WTC11 (cell line): ENCODE data around the gene GALK1. TPM values are rescaled to one million over a fixed set of nuclear protein-coding genes. Genes with fewer than 3 reads are reported as not detected.

Source experiments
- ATAC-seq: fragments of 200-7000 bp; cut with Tn5 transposase; 2 replicates; pipeline ENCODE4 v1.10.0; 2021; ENCODE audit warnings: mild to moderate bottlenecking, moderate library complexity
- CTCF ChIA-PET: fragments of 300-600 bp; sonication (Branson Sonifier 250); formaldehyde crosslinking; loops from one replicate; lab custom pipeline; 2021; ENCODE audit warnings: antibody characterized with exemption; lab: Charles Lee
- POLR2A ChIA-PET: fragments of 350-600 bp; sonication (Branson Sonifier 250); formaldehyde crosslinking; loops from one replicate; lab custom pipeline; 2021; ENCODE audit warnings: antibody characterized with exemption; lab: Charles Lee
- DNase-seq: peaks from one replicate; pipeline ENCODE4 v3.0.0; 2021; ENCODE audit warnings: low spot score
- H3K27ac Mint-ChIP-seq: 2 replicates; pipeline ENCODE4 v1.8.0; 2021; ENCODE audit warnings: mixed read lengths
- H3K27me3 Mint-ChIP-seq: 2 replicates; pipeline ENCODE4 v1.8.0; 2021; ENCODE audit warnings: low read depth, mild to moderate bottlenecking, moderate library complexity, mixed read lengths
- H3K36me3 Mint-ChIP-seq: 2 replicates; pipeline ENCODE4 v1.8.0; 2021; ENCODE audit warnings: mixed read lengths
- H3K4me1 Mint-ChIP-seq: 2 replicates; pipeline ENCODE4 v1.8.0; 2022; ENCODE audit warnings: mixed read lengths
- H3K4me3 Mint-ChIP-seq: 2 replicates; pipeline ENCODE4 v1.8.0; 2021; ENCODE audit warnings: mild to moderate bottlenecking, moderate library complexity, mixed read lengths
- H3K9me3 Mint-ChIP-seq: 2 replicates; pipeline ENCODE4 v1.8.0; 2021; ENCODE audit warnings: mixed read lengths
- AR ChIP-seq: fragments of 250-450 bp; sonication (Bioruptor Pico); IDR thresholded peaks from 2 replicates; pipeline ENCODE4 v1.9.0; 2021; ENCODE audit warnings: mild to moderate bottlenecking
- E2F5 ChIP-seq: sonication (generic); formaldehyde crosslinking; IDR thresholded peaks from 2 replicates; pipeline ENCODE4 v1.8.1; 2022; ENCODE audit warnings: mild to moderate bottlenecking, moderate library complexity, missing genetic modification reagents
- FOXK1 ChIP-seq: sonication (generic); formaldehyde crosslinking; IDR thresholded peaks from 2 replicates; pipeline ENCODE4 v1.8.0; 2022; ENCODE audit warnings: mild to moderate bottlenecking, moderate library complexity, missing genetic modification reagents
- JAZF1 ChIP-seq: fragments of 250-450 bp; sonication (Bioruptor Pico); IDR thresholded peaks from 2 replicates; pipeline ENCODE4 v1.9.0; 2021; ENCODE audit warnings: moderate library complexity, mild to moderate bottlenecking, inconsistent platforms
- KAT7 ChIP-seq: sonication (generic); formaldehyde crosslinking; IDR thresholded peaks from 2 replicates; pipeline ENCODE4 v1.8.1; 2023; ENCODE audit warnings: missing genetic modification reagents, mild to moderate bottlenecking, borderline replicate concordance
- MAX ChIP-seq: sonication (generic); formaldehyde crosslinking; IDR thresholded peaks from 2 replicates; pipeline ENCODE4 v1.8.0; 2022; ENCODE audit warnings: mild to moderate bottlenecking, missing genetic modification reagents
- NFYB ChIP-seq: sonication (generic); formaldehyde crosslinking; conservative IDR thresholded peaks from 2 replicates; pipeline ENCODE4 v1.8.0; 2022; ENCODE audit warnings: low read depth, missing genetic modification reagents
- PREB ChIP-seq: sonication (generic); formaldehyde crosslinking; IDR thresholded peaks from 2 replicates; pipeline ENCODE4 v1.8.1; 2022; ENCODE audit warnings: mild to moderate bottlenecking, missing genetic modification reagents, moderate library complexity, borderline replicate concordance
- PRRX2 ChIP-seq: fragments of 250-450 bp; sonication (Bioruptor Pico); IDR thresholded peaks from 2 replicates; pipeline ENCODE4 v1.8.0; 2021; ENCODE audit warnings: mild to moderate bottlenecking
- TP53 ChIP-seq: sonication (generic); formaldehyde crosslinking; IDR thresholded peaks from 2 replicates; pipeline ENCODE4 v1.8.1; 2023; ENCODE audit warnings: mild to moderate bottlenecking, missing genetic modification reagents
- ZNF219 ChIP-seq: sonication (generic); formaldehyde crosslinking; IDR thresholded peaks from 2 replicates; pipeline ENCODE4 v1.8.0; 2023; ENCODE audit warnings: missing genetic modification reagents, mild to moderate bottlenecking, borderline replicate concordance
- ZNF232 ChIP-seq: sonication (generic); formaldehyde crosslinking; IDR thresholded peaks from 2 replicates; pipeline ENCODE4 v1.8.0; 2022; ENCODE audit warnings: mild to moderate bottlenecking, missing genetic modification reagents
- ZNF425 ChIP-seq: fragments of 250-450 bp; sonication (Bioruptor Pico); conservative IDR thresholded peaks from 2 replicates; pipeline ENCODE4 v1.9.0; 2021; ENCODE audit warnings: mild to moderate bottlenecking
- ZNF532 ChIP-seq: fragments of 250-450 bp; sonication (Bioruptor Pico); IDR thresholded peaks from 2 replicates; pipeline ENCODE4 v1.9.0; 2021; ENCODE audit warnings: mild to moderate bottlenecking, borderline replicate concordance
- ZSCAN18 ChIP-seq: fragments of 250-450 bp; sonication (Bioruptor Pico); IDR thresholded peaks from 2 replicates; pipeline ENCODE4 v2.1.2; 2022; ENCODE audit warnings: mild to moderate bottlenecking, moderate library complexity
- total RNA-seq: library from RNA; stranded (reverse); gene quantifications from 3 replicates; pipeline ENCODE4 v1.2.3, GENCODE V29; 2021

Gene GALK1
- total RNA-seq, 1 experiment from 2014 or later: 42.2 TPM

- Mint-ChIP-seq H3K4me1 (peaks cover 7% of the 10 kb centered on the region), H3K36me3 (no peaks in the 10 kb centered on the region), H3K9me3 (no peaks in the 10 kb centered on the region), H3K4me3 (peak overlapping the region; percentile 83), H3K27me3 (peaks cover 22% of the 10 kb centered on the region), H3K27ac (no peak overlapping the region)
- CTCF ChIA-PET: interaction anchor here (0.9 to 4.9 kb wide), 12 partner anchors 12 to 142 kb away, joined by 3 to 87 read pairs (median 8); partner anchors contain the start of gene SMIM5
- DNase-seq (no peak), ATAC-seq (no peak)
- POLR2A ChIA-PET: interaction anchor here (0.6 to 0.9 kb wide), 3 partner anchors 13 to 1961 kb away, joined by 3 to 4 read pairs (median 3); no protein-coding TSS in a partner anchor
- TF ChIP-seq JAZF1 (CRISPR knock-in tag) (no peak), MAX (CRISPR knock-in tag) (no peak), ZNF232 (CRISPR knock-in tag) (no peak), FOXK1 (CRISPR knock-in tag) (no peak), ZNF532 (CRISPR knock-in tag) (no peak), PRRX2 (no peak), ZSCAN18 (CRISPR knock-in tag) (no peak), ZNF425 (CRISPR knock-in tag) (no peak)
These were observed 45.3 kb downstream of the GALK1 start for GRCh38 chr17:75719732-75720131.

GRCh38 chr17:75712446-75712845, 52.5 kb downstream of the GALK1 start:
- H3K27ac Mint-ChIP-seq: no peak overlapping the region
- H3K27me3 Mint-ChIP-seq: no peaks in the 10 kb centered on the region
- peaks cover under 1% of the 10 kb centered on the region; the same call in 1 of the 2 replicates for H3K36me3 Mint-ChIP-seq
- ATAC-seq (no peak), DNase-seq (no peak)
- H3K4me1 Mint-ChIP-seq: no peaks in the 10 kb centered on the region
- H3K9me3 Mint-ChIP-seq: no peaks in the 10 kb centered on the region
- ChIA-PET CTCF (interaction anchor here (0.8 to 2.6 kb wide), 4 partner anchors 9 to 111 kb away, joined by 3 to 10 read pairs (median 5); partner anchors contain the start of genes ITGB4 and SMIM5), POLR2A (no interaction called here)
- no peak overlapping the region for H3K4me3 Mint-ChIP-seq
- TF ChIP-seq ZNF219 (CRISPR knock-in tag): no peak
- no peak for TF ChIP-seq TP53 (CRISPR knock-in tag)
- no peak for TF ChIP-seq E2F5 (CRISPR knock-in tag)
- TF ChIP-seq KAT7 (CRISPR knock-in tag): no peak
- TF ChIP-seq PREB: no peak
- TF ChIP-seq AR (CRISPR knock-in tag): no peak
- TF ChIP-seq ZNF425 (CRISPR knock-in tag): no peak
- no peak for TF ChIP-seq NFYB (CRISPR knock-in tag)
